Stimulated activated naive CD8-positive, alpha-beta T cell treated with anti-CD3 and anti-CD28 coated beads, Interleukin-15, Interleukin-2, amounts not matched to agents 100 U/mL and 50 U/mL, for 24 hours (primary cell): ENCODE measurements around the gene DIP2B.
"Not testable (repeated sequence)": the region's sequence is repeated elsewhere in the genome, so short reads cannot be mapped to it uniquely, and the experiment has no call there.

ENCODE experiments used
- ATAC-seq: fragments of 150-1000 bp; cut with Tn5 transposase; one replicate; pipeline ENCODE4 v1.10.0; 2021
- DNase-seq: peaks from one replicate; pipeline ENCODE4 v3.0.0; 2021

DIP2B gene

GRCh38 chr12:50768813-50769212 lies 264.0 kb downstream of the DIP2B start:
- not testable (repeated sequence) for ATAC-seq, DNase-seq

GRCh38 chr12:50771409-50771808 lies 266.6 kb downstream of the DIP2B start:
- no peak for DNase-seq

GRCh38 chr12:50772470-50772869 lies 267.7 kb downstream of the DIP2B start:
- DNase-seq (no peak), ATAC-seq (no peak)

More at GRCh38 chr12:50771409-50771808, 266.6 kb downstream of the DIP2B start:
- no peak for ATAC-seq

GRCh38 chr12:50772877-50773276 lies 268.1 kb downstream of the DIP2B start:
- DNase-seq (no peak), ATAC-seq (no peak)

GRCh38 chr12:50775251-50775650 lies 270.5 kb downstream of the DIP2B start:
- DNase-seq: no peak
- no peak for ATAC-seq

- peak; percentile 28 for ATAC-seq
Observed at GRCh38 chr12:50776749-50777728, 272.3 kb downstream of the DIP2B start.

GRCh38 chr12:50778663-50779590 lies 274.1 kb downstream of the DIP2B start:
- ATAC-seq (no peak), DNase-seq (no peak)

More at GRCh38 chr12:50776749-50777728, 272.3 kb downstream of the DIP2B start:
- DNase-seq: no peak

GRCh38 chr12:50780013-50780412 lies 275.2 kb downstream of the DIP2B start:
- ATAC-seq: no peak
- no peak for DNase-seq

- ATAC-seq (no peak), DNase-seq (no peak)
Observed at GRCh38 chr12:50784501-50784900, 279.7 kb downstream of the DIP2B start.

- ATAC-seq (no peak), DNase-seq (no peak)
Observed at GRCh38 chr12:50785406-50786001, 280.7 kb downstream of the DIP2B start.

- ATAC-seq (no peak), DNase-seq (no peak)
Observed at GRCh38 chr12:50786498-50787231, 281.9 kb downstream of the DIP2B start.

GRCh38 chr12:50787618-50788017 lies 282.8 kb downstream of the DIP2B start:
- no peak for DNase-seq
- ATAC-seq: no peak

GRCh38 chr12:50788561-50788960 lies 283.8 kb downstream of the DIP2B start:
- DNase-seq: no peak
- no peak for ATAC-seq

- DNase-seq (no peak), ATAC-seq (no peak)
Observed at GRCh38 chr12:50790081-50790480, 285.3 kb downstream of the DIP2B start.
